Measurements from ENCODE around the gene C1orf52. TPM values are rescaled to one million over a fixed set of nuclear protein-coding genes. Genes with fewer than 3 reads are reported as not detected.

C1orf52 gene
- total and polyA plus RNA-seq, 9 donors: 10.7 to 24.6 (median 20.1) TPM

- no peaks in the 10 kb centered on the region for H3K9me3 ChIP-seq
- no peaks in the 10 kb centered on the region for H3K27me3 ChIP-seq
- DNase-seq: no peak
- H3K4me1 ChIP-seq (ENCODE audit: insufficient read depth): no peaks in the 10 kb centered on the region
- TF ChIP-seq EP300 (IDR thresholded peaks at IDR 0.05): no peak
- TF ChIP-seq POLR2A (IDR thresholded peaks at IDR 0.05): no peak
- TF ChIP-seq, protein P1, sequence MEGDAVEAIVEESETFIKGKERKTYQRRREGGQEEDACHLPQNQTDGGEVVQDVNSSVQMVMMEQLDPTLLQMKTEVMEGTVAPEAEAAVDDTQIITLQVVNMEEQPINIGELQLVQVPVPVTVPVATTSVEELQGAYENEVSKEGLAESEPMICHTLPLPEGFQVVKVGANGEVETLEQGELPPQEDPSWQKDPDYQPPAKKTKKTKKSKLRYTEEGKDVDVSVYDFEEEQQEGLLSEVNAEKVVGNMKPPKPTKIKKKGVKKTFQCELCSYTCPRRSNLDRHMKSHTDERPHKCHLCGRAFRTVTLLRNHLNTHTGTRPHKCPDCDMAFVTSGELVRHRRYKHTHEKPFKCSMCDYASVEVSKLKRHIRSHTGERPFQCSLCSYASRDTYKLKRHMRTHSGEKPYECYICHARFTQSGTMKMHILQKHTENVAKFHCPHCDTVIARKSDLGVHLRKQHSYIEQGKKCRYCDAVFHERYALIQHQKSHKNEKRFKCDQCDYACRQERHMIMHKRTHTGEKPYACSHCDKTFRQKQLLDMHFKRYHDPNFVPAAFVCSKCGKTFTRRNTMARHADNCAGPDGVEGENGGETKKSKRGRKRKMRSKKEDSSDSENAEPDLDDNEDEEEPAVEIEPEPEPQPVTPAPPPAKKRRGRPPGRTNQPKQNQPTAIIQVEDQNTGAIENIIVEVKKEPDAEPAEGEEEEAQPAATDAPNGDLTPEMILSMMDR (IDR thresholded peaks at IDR 0.05): no peak
- no peaks in the 10 kb centered on the region for H3K36me3 ChIP-seq
- no peak overlapping the region for H3K4me3 ChIP-seq
- intact Hi-C loops (cut with DNase I): no loop called here
- H3K27ac ChIP-seq: no peak overlapping the region
- WGBS, 3 donors: 92 to 100% (median 100%) methylated on average over 2 of the region's 2 CpGs
Measured at GRCh38 chr1:85284202-85284601, 24.7 kb upstream of the C1orf52 start.

DNA sequence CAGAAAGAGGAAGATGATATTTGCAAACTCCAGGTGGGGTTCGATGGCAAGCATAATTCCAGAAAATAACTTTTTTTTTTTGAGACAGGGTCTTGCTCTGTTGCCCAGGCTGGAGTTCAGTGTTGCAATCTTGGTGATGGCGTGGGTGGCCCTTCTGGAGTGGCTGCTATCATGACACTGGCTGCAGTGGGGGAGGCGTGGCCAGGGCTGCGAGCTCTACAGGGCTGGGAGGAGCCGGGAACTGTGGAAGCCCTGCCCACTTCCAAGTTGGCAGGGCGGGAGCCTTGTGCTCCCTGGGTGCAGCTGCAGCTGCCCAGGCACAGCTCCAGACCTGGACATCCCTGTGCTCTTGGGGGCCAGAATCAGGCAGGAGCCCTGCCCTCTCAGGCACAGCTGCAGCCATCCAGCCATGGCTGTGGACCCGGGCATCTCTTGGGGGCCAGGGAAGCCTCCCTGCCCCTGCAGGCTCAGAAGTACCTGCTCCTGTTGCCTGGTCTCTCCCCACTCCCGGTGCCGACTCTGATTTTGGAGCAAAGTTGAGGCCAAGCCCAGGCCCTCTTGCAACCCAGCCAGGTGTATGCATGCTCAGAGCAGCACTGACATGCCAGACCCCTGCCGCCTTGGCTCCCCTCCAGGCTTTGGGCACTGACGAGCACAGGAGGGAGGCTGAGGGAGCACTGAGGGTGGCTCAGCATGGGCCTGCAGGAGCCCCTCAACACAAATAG lies 24.2 kb upstream of the C1orf52 start:
- H3K36me3 ChIP-seq: no peaks in the 10 kb centered on the region
- no peaks in the 10 kb centered on the region for H3K4me1 ChIP-seq (ENCODE audit: insufficient read depth)
- H3K9me3 ChIP-seq: no peaks in the 10 kb centered on the region
- TF ChIP-seq EP300 (IDR thresholded peaks at IDR 0.05) (no peak), POLR2A (IDR thresholded peaks at IDR 0.05) (no peak)
- TF ChIP-seq, protein P1 (IDR thresholded peaks at IDR 0.05): no peak
- WGBS, 3 donors: 69 to 88% (median 87%) methylated on average over 9 to 11 of the region's 11 CpGs
- intact Hi-C loops (cut with DNase I): no loop called here
- H3K27ac ChIP-seq: no peak overlapping the region
- no peak overlapping the region for H3K4me3 ChIP-seq
- peak in 1 of 5 donors; percentile 23 for DNase-seq
- H3K27me3 ChIP-seq: no peaks in the 10 kb centered on the region

DNA sequence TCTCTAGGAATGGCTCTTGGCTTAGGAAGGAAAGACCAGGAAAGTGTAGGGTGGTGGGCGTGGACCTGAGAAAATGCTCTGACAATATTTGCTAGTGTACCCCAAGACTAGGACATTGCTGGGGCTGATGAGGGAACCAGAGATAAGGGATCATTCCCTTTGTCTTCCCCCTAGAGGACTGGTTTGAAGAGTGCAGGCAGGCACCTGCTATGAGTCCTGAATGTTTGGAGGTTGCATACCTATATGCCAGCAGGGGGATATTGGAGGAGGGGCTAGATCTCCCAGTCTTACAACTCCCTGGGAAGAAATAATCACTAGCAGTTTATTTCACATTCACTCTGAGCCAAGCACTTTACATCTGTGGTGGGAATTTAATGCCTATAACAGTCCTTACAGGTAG lies 23.0 kb upstream of the C1orf52 start:
- H3K27ac ChIP-seq: no peak overlapping the region
- H3K36me3 ChIP-seq: no peaks in the 10 kb centered on the region
- H3K9me3 ChIP-seq: no peaks in the 10 kb centered on the region
- intact Hi-C loops (cut with DNase I): no loop called here
- no peaks in the 10 kb centered on the region for H3K4me1 ChIP-seq (ENCODE audit: insufficient read depth)
- TF ChIP-seq POLR2A (IDR thresholded peaks at IDR 0.05): no peak
- TF ChIP-seq EP300 (IDR thresholded peaks at IDR 0.05): no peak
- TF ChIP-seq, protein P1 (IDR thresholded peaks at IDR 0.05): no peak
- H3K4me3 ChIP-seq: no peak overlapping the region
- H3K27me3 ChIP-seq: no peaks in the 10 kb centered on the region
- no peak for DNase-seq
- 89 to 96% (median 92%) methylated on average over 1 of the region's 1 CpG for WGBS, 3 donors

- no peaks in the 10 kb centered on the region for H3K4me1 ChIP-seq (ENCODE audit: insufficient read depth)
- H3K27ac ChIP-seq: no peak overlapping the region
- no peak for DNase-seq
- intact Hi-C loops (cut with DNase I): no loop called here
- no peak for TF ChIP-seq POLR2A (IDR thresholded peaks at IDR 0.05)
- TF ChIP-seq, protein P1 (IDR thresholded peaks at IDR 0.05): no peak
- no peak overlapping the region for H3K4me3 ChIP-seq
- H3K36me3 ChIP-seq: no peaks in the 10 kb centered on the region
- H3K27me3 ChIP-seq: no peaks in the 10 kb centered on the region
- 42 to 63% (median 46%) methylated on average over 4 of the region's 4 CpGs for WGBS, 3 donors
- H3K9me3 ChIP-seq: no peaks in the 10 kb centered on the region
Measured at GRCh38 chr1:85280636-85281035, 21.2 kb upstream of the C1orf52 start.

Data from ovary (tissue), 9 donors.